ENCODE data around the gene ADORA2A. TPM values are rescaled to one million over a fixed set of nuclear protein-coding genes. Genes with fewer than 3 reads are reported as not detected.

Gene ADORA2A
- total RNA-seq, 1 experiment from 2014 or later, result 3.6 TPM

- ATAC-seq (no peak), DNase-seq (ENCODE audit: low read depth, low spot score) (no peak)
- Histone ChIP-seq H3K9me2 (ENCODE audit: insufficient read depth) (no peaks in the 10 kb centered on the region), H3K9me3 (ENCODE audit: control insufficient read depth in 1 of 2, insufficient read depth in 1 of 2, low read depth in 1 of 2, low read length in 2 of 2) (no peaks in the 10 kb centered on the region), H3K27ac (ENCODE audit: low read depth, low read length) (no peak overlapping the region), H3K9ac (ENCODE audit: low read length) (no peak overlapping the region), H3K79me2 (ENCODE audit: insufficient read depth, low read length) (no peaks in the 10 kb centered on the region; the same call in 1 of the 2 replicates), H3K4me2 (ENCODE audit: low read length) (no peak overlapping the region), H4K20me1 (ENCODE audit: insufficient read depth) (no peaks in the 10 kb centered on the region), H3K4me3 (replicated peaks in 1 of 2; ENCODE audit: low read depth in 1 of 2, low read length in 2 of 2) (no peak overlapping the region), H3K4me1 (ENCODE audit: control insufficient read depth in 1 of 2, insufficient read depth in 2 of 2, low read length in 2 of 2) (peaks cover 0 to 8% of the 10 kb centered on the region in 2 experiments; a peak in 1 of 4 replicates), H2AFZ (ENCODE audit: low read depth, low read length, poor library complexity, severe bottlenecking) (no peak overlapping the region), H3K36me3 (ENCODE audit: control insufficient read depth in 1 of 2, insufficient read depth in 2 of 2, low read length in 2 of 2) (peaks cover 5 to 12% of the 10 kb centered on the region in 2 experiments; a peak in 3 of 4 replicates), H3K27me3 (ENCODE audit: insufficient read depth, low read length) (no peaks in the 10 kb centered on the region)
- CTCF ChIA-PET, result no interaction called here
- POLR2A ChIA-PET, result no interaction called here
- intact Hi-C loops (cut with micrococcal nuclease), result no loop called here
- RAD21 ChIA-PET (ENCODE audit: low non-redundant PET in 1 of 2, low total read pairs in 2 of 2, uncharacterized antibody in 2 of 2, unreplicated experiment in 2 of 2), result no interaction called here
- BruUV-seq (replicated peaks), result no TSS peak
- TF ChIP-seq FOSL1 (IDR thresholded peaks at IDR 0.05; ENCODE audit: low read depth), result no peak
- no peak for TF ChIP-seq EGR1 (IDR thresholded peaks at IDR 0.05; ENCODE audit: low read depth)
- no peak for TF ChIP-seq MAX (IDR thresholded peaks at IDR 0.05)
- no peak for TF ChIP-seq EZH2 (IDR thresholded peaks at IDR 0.05)
- TF ChIP-seq REST (IDR thresholded peaks at IDR 0.05; ENCODE audit: low read depth), result no peak
- no peak for TF ChIP-seq YY1 (IDR thresholded peaks at IDR 0.05; ENCODE audit: extremely low read depth, insufficient replicate concordance, low read depth, low read length)
- no peak for TF ChIP-seq CTCF (IDR thresholded peaks at IDR 0.05 in 2 of 3, conservative IDR thresholded peaks at IDR 0.05 in 1 of 3; ENCODE audit: borderline replicate concordance in 1 of 3, insufficient read depth in 1 of 3, low read depth in 2 of 3, low read length in 2 of 3)
- no peak for TF ChIP-seq ZBTB33 (IDR thresholded peaks at IDR 0.05; ENCODE audit: extremely low read depth, insufficient replicate concordance, low read length)
- no peak for TF ChIP-seq SP1 (IDR thresholded peaks at IDR 0.05; ENCODE audit: low read depth)
- TF ChIP-seq ZFX (IDR thresholded peaks at IDR 0.05), result no peak
- no peak for TF ChIP-seq RAD21 (IDR thresholded peaks at IDR 0.05; ENCODE audit: low read depth)
- no peak for TF ChIP-seq SRF (IDR thresholded peaks at IDR 0.05; ENCODE audit: low read depth)
- TF ChIP-seq CEBPB (IDR thresholded peaks at IDR 0.05; ENCODE audit: low read depth), result no peak
These were observed 14.1 kb upstream of the ADORA2A start for GRCh38 chr22:24413271-24413670.
